B cell (primary cell): ENCODE data around the gene FGF5. TPM values are rescaled to one million over a fixed set of nuclear protein-coding genes. Genes with fewer than 3 reads are reported as not detected.

ENCODE experiments used
- ATAC-seq: fragments of 200-7000 bp; cut with Tn5 transposase; one replicate; pipeline ENCODE4 v1.10.0; 2021; ENCODE audit warnings: low read depth, mild to moderate bottlenecking, moderate number of reproducible peaks, moderate library complexity
- CTCF ChIA-PET: fragments of 350-600 bp; sonication (Branson Sonifier 250); formaldehyde crosslinking; loops from one replicate; lab custom pipeline; 2021; ENCODE audit warnings: antibody characterized with exemption, inconsistent platforms; lab: Charles Lee
- POLR2A ChIA-PET: fragments of 350-600 bp; sonication (Branson Sonifier 250); formaldehyde crosslinking; loops from one replicate; lab custom pipeline; 2021; ENCODE audit warnings: antibody characterized with exemption; lab: Charles Lee
- DNase-seq: peaks from one replicate; pipeline ENCODE4 v3.0.0; 2013
- H2AFZ ChIP-seq: 2 replicates; pipeline ENCODE4 v1.6.1; 2012; ENCODE audit warnings: mild to moderate bottlenecking, low read depth, low read length; ENCODE audit not compliant: insufficient read depth, poor library complexity, severe bottlenecking
- H3K27ac ChIP-seq, 2 donors: 1 replicate in 1 of 2; 2 replicates in 1 of 2; pipeline ENCODE4 v1.5.1; 2012 to 2013; ENCODE audit warnings: low read length in 2 of 2, mild to moderate bottlenecking in 2 of 2, moderate library complexity in 1 of 2
- H3K27me3 ChIP-seq, 4 experiments: fragments of 200-600 bp in 1 of 4; sonication (generic) in 1 of 4; replicated peaks in 1 of 4; 1 replicate in 2 of 4; 2 replicates in 2 of 4; pipeline versions ENCODE4 v1.6.1 to v1.7.0; 2013 to 2016; ENCODE audit warnings: low read length in 3 of 4, mild to moderate bottlenecking in 2 of 4, mixed read lengths in 1 of 4, moderate library complexity in 1 of 4; ENCODE audit not compliant: insufficient read depth in 4 of 4, control insufficient read depth in 3 of 4; ENCODE audit errors: control extremely low read depth in 1 of 4
- H3K36me3 ChIP-seq, 2 experiments: replicated peaks in 1 of 2; 1 replicate in 1 of 2; 2 replicates in 1 of 2; pipeline versions ENCODE4 v1.6.1 to v1.7.1; 2013; ENCODE audit warnings: low read length in 1 of 2; ENCODE audit not compliant: insufficient read depth in 2 of 2, control insufficient read depth in 1 of 2; ENCODE audit errors: control extremely low read depth in 1 of 2, extremely low read depth in 1 of 2
- H3K4me1 ChIP-seq, 2 donors: fragments of 200-600 bp in 1 of 2; sonication (generic) in 1 of 2; 1 replicate in 1 of 2; 2 replicates in 1 of 2; pipeline versions ENCODE4 v1.5.1 to v1.6.1; 2013 to 2017; ENCODE audit warnings: low read length in 2 of 2; ENCODE audit not compliant: control insufficient read depth in 2 of 2, insufficient read depth in 2 of 2
- H3K4me2 ChIP-seq: replicated peaks from 2 replicates; pipeline ENCODE3; 2012; ENCODE audit warnings: mild to moderate bottlenecking, low read depth, low read length; ENCODE audit not compliant: poor library complexity, severe bottlenecking
- H3K4me3 ChIP-seq, 5 experiments: fragments of 200-600 bp in 1 of 5; sonication (generic) in 1 of 5; 1 replicate in 3 of 5; 2 replicates in 2 of 5; pipeline versions ENCODE4 v1.5.1 to v1.7.0; 2011 to 2016; ENCODE audit warnings: low read length in 4 of 5, mild to moderate bottlenecking in 4 of 5, low read depth in 2 of 5, control low read depth in 1 of 5, moderate library complexity in 1 of 5; ENCODE audit not compliant: insufficient read depth in 1 of 5; ENCODE audit errors: control extremely low read depth in 1 of 5, extremely low read depth in 1 of 5
- H3K79me2 ChIP-seq: fragments of 200-600 bp; sonication (generic); one replicate; pipeline ENCODE4 v1.6.0; 2016; ENCODE audit warnings: low read length; ENCODE audit not compliant: control insufficient read depth, insufficient read depth
- H3K9ac ChIP-seq: fragments of 200-600 bp; sonication (generic); 2 replicates; pipeline ENCODE4 v1.6.1; 2017; ENCODE audit warnings: mild to moderate bottlenecking, low read length, moderate library complexity
- H3K9me3 ChIP-seq, 3 donors: one replicate each; pipeline versions ENCODE4 v1.6.1 to v1.7.1; 2013; ENCODE audit warnings: low read length in 2 of 3; ENCODE audit not compliant: control insufficient read depth in 2 of 3, insufficient read depth in 1 of 3; ENCODE audit errors: control extremely low read depth in 1 of 3
- H4K20me1 ChIP-seq: 2 replicates; pipeline ENCODE4 v1.6.0; 2012; ENCODE audit warnings: mild to moderate bottlenecking, low read length; ENCODE audit not compliant: insufficient read depth, control insufficient read depth, poor library complexity, severe bottlenecking
- H3K27ac Mint-ChIP-seq: one replicate; pipeline ENCODE4 v1.8.0; 2021; ENCODE audit warnings: mixed read lengths
- H3K27me3 Mint-ChIP-seq: one replicate; pipeline ENCODE4 v1.8.0; 2021; ENCODE audit warnings: mixed read lengths
- H3K4me1 Mint-ChIP-seq: one replicate; pipeline ENCODE4 v1.8.0; 2021; ENCODE audit warnings: mixed read lengths
- H3K4me3 Mint-ChIP-seq: one replicate; pipeline ENCODE4 v1.8.0; 2021; ENCODE audit warnings: mixed read lengths
- H3K9me3 Mint-ChIP-seq: one replicate; pipeline ENCODE4 v1.8.0; 2022; ENCODE audit warnings: mixed read lengths; ENCODE audit not compliant: insufficient read depth
- CTCF ChIP-seq: fragments of 200-600 bp; IDR thresholded peaks from one replicate; pipeline ENCODE4 v1.8.0; 2022; ENCODE audit warnings: antibody characterized with exemption, mild to moderate bottlenecking
- WGBS: methylation state at CpG from one replicate; pipeline ENCODE4 v1.1.5; 2013; ENCODE audit warnings: missing lambda C conversion rate; ENCODE audit not compliant: insufficient coverage; 5-methylcytosine and 5-hydroxymethylcytosine counted together
- intact Hi-C: fragments of 100-400 bp; cut with micrococcal nuclease; formaldehyde crosslinking; loops from one replicate; pipeline ENCODE4 v1.10.0; 2022
- polyA plus RNA-seq: library from polyadenylated mRNA; depleted of rRNA; stranded (reverse); fragments of >200 nt; gene quantifications from 2 replicates; pipeline ENCODE4 v1.2.3, GENCODE V29; 2012
- total RNA-seq, 2 donors: library from RNA; stranded (reverse); fragments of 120-200 nt in 1 of 2; gene quantifications; 1 replicate in 1 of 2; 2 replicates in 1 of 2; pipeline versions ENCODE4 v1.2.3 to v1.2.4, GENCODE V29; 2013 to 2022

Gene FGF5
- total and polyA plus RNA-seq, 2 donors (not counting 1 experiment from before 2014, with no cell fraction given): 0.01 TPM; not detected in 1

DNA sequence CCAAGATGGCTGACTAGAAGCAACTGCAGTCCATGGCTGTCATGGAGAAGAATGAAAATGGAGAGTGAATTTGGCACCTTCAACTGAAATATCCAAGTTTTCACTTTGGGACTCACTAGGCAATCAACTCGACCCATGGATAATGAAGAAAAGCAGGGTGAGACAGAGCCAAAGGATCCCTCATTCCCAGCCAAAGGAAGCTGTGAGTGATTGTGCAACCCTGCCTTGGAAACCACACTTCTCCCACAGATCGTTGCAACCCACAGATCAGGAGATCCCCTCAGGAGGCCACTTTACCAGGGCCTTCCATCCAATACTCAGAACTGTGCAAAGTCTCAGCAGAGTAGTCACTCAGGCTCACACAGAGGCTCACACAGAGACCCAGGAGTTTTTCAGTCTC, 73.6 kb downstream of the FGF5 start:
- Histone ChIP-seq H3K4me1 (peaks cover 15% of the 10 kb centered on the region in 2 donors), H4K20me1 (no peaks in the 10 kb centered on the region), H3K79me2 (no peaks in the 10 kb centered on the region), H3K36me3 (no peaks in the 10 kb centered on the region), H3K4me2 (no peak overlapping the region), H2AFZ (no peak overlapping the region), H3K27ac (no peak overlapping the region), H3K9ac (no peak overlapping the region), H3K4me3 (no peak overlapping the region), H3K9me3 (peaks cover 0 to 27% (median 10%) of the 10 kb centered on the region in 3 donors), H3K27me3 (peaks cover 0 to 27% (median 17%) of the 10 kb centered on the region in 4 experiments)
- ATAC-seq: no peak
- H3K4me3 Mint-ChIP-seq: no peak overlapping the region
- CTCF ChIA-PET: interaction anchor here (1.0 kb wide), 1 partner anchor 15 kb away, joined by 3 read pairs; no protein-coding TSS in a partner anchor
- 56% methylated on average over 1 of the region's 2 CpGs for WGBS
- no peak for DNase-seq
- TF ChIP-seq CTCF: no peak
- peaks cover 19% of the 10 kb centered on the region for H3K9me3 Mint-ChIP-seq
- H3K4me1 Mint-ChIP-seq: peaks cover 15% of the 10 kb centered on the region
- POLR2A ChIA-PET: no interaction called here
- intact Hi-C loops: no loop called here
- no peak overlapping the region for H3K27ac Mint-ChIP-seq
- peaks cover 29% of the 10 kb centered on the region for H3K27me3 Mint-ChIP-seq

Other genes with a start within 250 kb of the FGF5 start
- 63.0 and 68.8 TPM in 2 replicates for gene ANTXR2, start 193.4 kb upstream of the FGF5 start, total RNA-seq
- 10.6 and 11.5 TPM in 2 replicates for gene ANTXR2, start 193.4 kb upstream of the FGF5 start, polyA plus RNA-seq
- 30.1 and 35.6 TPM in 2 replicates for gene PRDM8, start 69.2 kb upstream of the FGF5 start, total RNA-seq
- 14.3 and 20.0 TPM in 2 replicates for gene PRDM8, start 69.2 kb upstream of the FGF5 start, polyA plus RNA-seq
- gene CFAP299, start 69.1 kb downstream of the FGF5 start, total RNA-seq: not detected in 2 replicates
- gene CFAP299, start 69.1 kb downstream of the FGF5 start, polyA plus RNA-seq: not detected in 2 replicates